ENCODE measurements around the gene ZNF862.

DNA sequence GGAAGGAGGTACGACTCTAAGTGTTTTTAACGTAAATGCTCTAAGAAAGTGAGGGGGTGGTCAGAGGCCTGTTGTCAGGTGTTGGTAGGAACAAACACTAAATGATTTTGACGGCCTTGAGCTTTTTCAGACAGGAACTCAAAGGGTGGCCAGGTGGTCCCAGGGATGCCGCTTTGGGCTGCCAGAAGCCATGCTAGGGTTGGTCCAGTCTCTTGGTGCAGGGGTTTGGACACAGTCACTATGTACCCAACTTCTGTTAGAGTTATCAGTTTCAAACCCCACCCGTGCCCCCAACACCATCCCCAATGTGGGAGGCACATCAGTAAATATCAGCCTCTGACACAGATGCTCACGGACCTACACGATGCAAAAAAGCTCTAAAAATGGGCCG is 44.9 kb downstream of the ZNF862 start:
- no peak for TF ChIP-seq POLR2A (IDR thresholded peaks at IDR 0.05)
- TF ChIP-seq, protein P1, sequence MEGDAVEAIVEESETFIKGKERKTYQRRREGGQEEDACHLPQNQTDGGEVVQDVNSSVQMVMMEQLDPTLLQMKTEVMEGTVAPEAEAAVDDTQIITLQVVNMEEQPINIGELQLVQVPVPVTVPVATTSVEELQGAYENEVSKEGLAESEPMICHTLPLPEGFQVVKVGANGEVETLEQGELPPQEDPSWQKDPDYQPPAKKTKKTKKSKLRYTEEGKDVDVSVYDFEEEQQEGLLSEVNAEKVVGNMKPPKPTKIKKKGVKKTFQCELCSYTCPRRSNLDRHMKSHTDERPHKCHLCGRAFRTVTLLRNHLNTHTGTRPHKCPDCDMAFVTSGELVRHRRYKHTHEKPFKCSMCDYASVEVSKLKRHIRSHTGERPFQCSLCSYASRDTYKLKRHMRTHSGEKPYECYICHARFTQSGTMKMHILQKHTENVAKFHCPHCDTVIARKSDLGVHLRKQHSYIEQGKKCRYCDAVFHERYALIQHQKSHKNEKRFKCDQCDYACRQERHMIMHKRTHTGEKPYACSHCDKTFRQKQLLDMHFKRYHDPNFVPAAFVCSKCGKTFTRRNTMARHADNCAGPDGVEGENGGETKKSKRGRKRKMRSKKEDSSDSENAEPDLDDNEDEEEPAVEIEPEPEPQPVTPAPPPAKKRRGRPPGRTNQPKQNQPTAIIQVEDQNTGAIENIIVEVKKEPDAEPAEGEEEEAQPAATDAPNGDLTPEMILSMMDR (IDR thresholded peaks at IDR 0.05) = no peak
